SIG-M5 treated with dmso at 0.1 percent for 504 hours (cell line): Measurements from ENCODE around the gene SKA3.
"Not testable (repeated sequence)": the region's sequence is repeated elsewhere in the genome, so short reads cannot be mapped to it uniquely, and the experiment has no call there.

Experiments used
- DNase-seq: peaks from one replicate; lab custom pipeline; 2025; ENCODE audit not compliant: unreplicated experiment; lab: John Stamatoyannopoulos, UW

Gene SKA3

GRCh38 chr13:21176215-21176981 lies at the start of gene SKA3, which contains the start of gene MRPL57:
TSS of gene SKA3 (minus strand) at chr13:21176552. CDS start at chr13:21176477, 75 bp downstream.
TSS of gene MRPL57 (plus strand) at chr13:21176658. CDS start at chr13:21176917, 259 bp downstream.
- peak; percentile 92 for DNase-seq

DNA sequence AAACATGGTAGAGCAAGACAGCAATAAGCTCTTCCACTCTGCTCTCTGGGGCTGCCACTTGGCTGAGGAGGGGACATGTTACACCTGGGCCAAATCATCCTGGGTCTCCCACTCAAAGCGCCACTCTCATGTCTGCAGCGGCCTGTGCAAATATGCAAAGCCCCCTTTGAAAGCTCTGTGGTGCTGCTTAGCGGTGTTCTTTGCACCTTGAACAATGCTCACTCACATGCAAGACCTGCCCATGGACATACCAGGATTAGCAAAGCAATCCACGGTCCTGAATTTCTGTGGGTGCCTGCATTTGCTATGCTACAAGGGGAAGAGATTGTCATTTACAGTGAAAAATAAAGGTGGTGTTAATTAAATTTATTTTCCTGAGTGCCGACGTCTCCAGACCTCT lies 48.7 kb upstream of the SKA3 start:
- no peak for DNase-seq

- DNase-seq = no peak
These were observed 44.9 kb upstream of the SKA3 start for GRCh38 chr13:21221268-21221667.

DNA sequence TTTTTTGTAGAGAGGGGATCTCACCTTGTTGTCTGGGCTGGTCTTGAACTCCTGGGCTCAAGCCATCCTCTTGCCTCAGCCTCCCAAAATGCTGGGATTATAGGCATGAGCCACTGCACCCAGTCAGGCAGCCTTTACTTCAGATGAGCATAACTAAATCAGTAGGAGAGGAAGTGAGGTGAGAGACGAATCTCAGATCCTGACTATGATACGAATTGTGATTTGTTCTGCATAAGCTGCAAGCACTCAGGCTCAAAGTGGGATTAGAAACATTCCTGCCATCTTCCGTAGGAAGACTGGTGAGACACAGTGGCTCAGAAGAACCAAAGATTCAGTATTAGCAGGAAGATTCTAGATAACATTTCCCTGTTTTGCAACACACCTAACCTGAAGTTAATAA lies 43.4 kb upstream of the SKA3 start:
- not testable (repeated sequence) for DNase-seq

DNA sequence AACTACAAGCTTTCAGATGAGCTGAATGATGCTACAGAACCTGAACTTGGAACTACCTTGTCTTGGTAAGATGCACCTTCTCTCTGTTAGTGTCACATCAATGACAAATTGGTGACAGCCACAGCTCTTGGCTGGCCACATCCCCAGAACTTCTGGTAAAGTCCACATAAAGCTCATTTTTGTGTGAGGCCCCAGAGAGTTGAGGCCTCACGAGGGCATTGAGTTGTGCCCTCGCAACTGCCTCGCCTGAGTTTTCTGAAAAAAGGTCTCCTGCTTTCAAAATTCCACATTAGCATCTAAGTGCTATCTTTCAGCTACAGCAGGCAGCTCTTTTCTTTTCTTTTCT lies 42.7 kb upstream of the SKA3 start:
- DNase-seq = peak; percentile 65

GRCh38 chr13:21218351-21219035 lies 42.1 kb upstream of the SKA3 start:
- DNase-seq = peak; percentile 71

GRCh38 chr13:21216332-21216731 lies 40.0 kb upstream of the SKA3 start:
- DNase-seq = no peak

- DNase-seq = not testable (repeated sequence)
These were observed 39.1 kb upstream of the SKA3 start for GRCh38 chr13:21215419-21215818.

GRCh38 chr13:21212138-21212775 lies 35.9 kb upstream of the SKA3 start:
- no peak for DNase-seq

GRCh38 chr13:21208652-21209154 lies 32.4 kb upstream of the SKA3 start:
- no peak for DNase-seq

DNA sequence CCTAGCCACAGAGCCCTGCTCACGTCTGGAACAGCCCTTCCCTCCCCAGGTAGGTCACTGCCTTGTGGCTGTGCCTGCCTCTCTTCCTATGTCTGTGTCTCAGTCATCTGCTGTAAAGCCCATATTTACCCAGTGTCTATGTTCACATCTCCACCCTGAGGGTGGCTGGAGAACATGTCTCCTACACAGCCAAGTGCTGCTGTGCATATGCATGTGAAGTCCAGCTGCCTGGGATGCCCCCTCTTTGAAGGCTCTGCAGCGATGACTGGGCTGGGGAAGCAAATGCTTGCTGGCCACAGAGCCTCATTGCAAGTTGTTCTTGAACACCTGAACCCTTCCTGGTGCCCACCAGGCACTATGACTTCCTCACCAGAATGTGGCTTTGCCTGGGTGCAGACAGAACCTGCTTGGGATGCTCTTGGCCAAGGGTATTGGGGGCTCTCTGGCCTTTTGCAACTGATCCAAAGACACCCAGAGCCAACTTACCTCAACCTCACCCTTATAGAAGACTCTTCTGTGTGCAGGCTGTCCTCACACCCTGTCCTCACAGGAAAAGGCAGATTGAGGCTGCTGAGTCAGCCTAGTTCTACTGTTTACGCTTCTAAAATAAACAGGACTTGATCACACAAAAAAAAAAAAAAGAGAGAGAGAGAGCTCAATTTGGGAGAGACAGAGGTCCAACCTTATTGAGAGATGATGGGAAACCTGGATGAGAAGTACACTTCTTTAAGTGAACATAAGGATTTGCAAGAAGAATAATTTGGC lies 26.6 kb upstream of the SKA3 start:
- no peak for DNase-seq

GRCh38 chr13:21201456-21202190 lies 25.3 kb upstream of the SKA3 start:
- DNase-seq = not testable (repeated sequence)

GRCh38 chr13:21198391-21198790 lies 22.0 kb upstream of the SKA3 start:
- DNase-seq = not testable (repeated sequence)

DNA sequence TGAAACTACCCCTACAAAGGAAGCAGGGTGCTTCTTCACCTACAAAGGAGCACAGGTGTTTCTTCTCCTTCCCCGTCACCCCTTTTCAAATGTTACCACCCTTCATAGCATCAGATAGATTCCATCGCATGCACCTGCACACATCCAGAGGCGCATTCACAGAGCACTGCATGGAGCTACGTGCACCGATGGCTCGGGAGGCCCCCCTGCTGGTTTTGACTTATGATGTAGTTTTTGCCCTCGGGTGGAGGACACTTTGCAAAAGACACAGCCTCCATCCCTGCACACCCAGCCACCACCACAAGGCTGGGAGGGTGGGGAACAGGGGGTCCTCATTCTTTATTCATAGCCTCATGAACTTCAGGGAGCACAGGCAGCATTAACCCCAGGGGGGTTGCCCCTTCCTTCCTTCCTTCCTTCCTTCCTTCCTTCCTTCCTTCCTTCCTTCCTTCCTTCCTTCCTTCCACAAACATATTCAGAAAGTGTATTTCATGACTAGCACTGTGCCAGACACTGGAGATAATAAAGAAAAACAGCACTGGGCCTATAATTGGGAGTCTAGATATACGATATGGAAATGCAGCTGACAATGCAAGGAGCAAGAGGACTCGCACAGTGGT lies 21.4 kb upstream of the SKA3 start:
- DNase-seq = not testable (repeated sequence)

DNA sequence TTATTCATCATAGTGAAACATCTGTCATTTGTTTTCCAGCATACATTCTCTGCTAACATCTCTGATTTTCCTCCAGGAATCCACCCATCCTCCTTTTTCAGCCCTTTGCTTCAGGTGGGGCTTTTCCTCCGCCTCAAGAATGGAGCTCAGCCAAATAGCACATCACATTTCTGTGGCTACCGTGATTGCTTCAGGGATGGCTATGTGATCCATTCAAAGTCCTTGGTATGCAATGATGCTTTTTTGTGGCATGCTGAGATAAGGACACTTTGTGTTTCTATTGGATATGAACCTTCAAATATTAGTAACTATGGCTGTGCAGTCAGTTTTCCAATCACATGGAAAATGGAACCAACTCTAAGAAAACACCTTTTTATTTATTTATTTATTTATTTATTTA lies 18.4 kb upstream of the SKA3 start:
- DNase-seq = not testable (repeated sequence)

GRCh38 chr13:21186410-21186809 lies 10.1 kb upstream of the SKA3 start:
- not testable (repeated sequence) for DNase-seq

GRCh38 chr13:21181671-21182070 lies 5.3 kb upstream of the SKA3 start:
- DNase-seq = no peak

- DNase-seq = peak; percentile 56
These were observed 581 bp upstream of the SKA3 start for GRCh38 chr13:21176982-21177284.

- peak; percentile 56 for DNase-seq
These were observed 617 bp downstream of the SKA3 start for GRCh38 chr13:21175656-21176214.

DNA sequence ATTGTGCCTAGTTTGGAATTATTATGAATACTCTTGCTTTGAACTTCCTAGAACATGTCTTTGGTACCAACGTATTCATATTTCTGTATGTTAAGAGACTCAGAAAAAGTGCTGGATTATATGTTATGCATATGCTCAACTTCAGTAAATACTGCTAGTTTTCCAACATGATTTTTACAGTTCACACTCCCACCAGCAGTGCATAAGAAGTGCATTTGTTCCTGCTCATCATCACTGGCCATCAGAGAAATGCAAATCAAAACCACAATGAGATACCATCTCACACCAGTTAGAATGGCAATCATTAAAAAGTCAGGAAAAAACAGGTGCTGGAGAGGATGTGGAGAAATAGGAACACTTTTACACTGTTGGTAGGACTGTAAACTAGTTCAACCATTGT lies 2.6 kb downstream of the SKA3 start:
- DNase-seq = not testable (repeated sequence)
